ENCODE measurements around the gene SUN5. TPM values are rescaled to one million over a fixed set of nuclear protein-coding genes. Genes with fewer than 3 reads are reported as not detected.

Gene SUN5
- total RNA-seq, 1 experiment from 2014 or later: not detected

DNA sequence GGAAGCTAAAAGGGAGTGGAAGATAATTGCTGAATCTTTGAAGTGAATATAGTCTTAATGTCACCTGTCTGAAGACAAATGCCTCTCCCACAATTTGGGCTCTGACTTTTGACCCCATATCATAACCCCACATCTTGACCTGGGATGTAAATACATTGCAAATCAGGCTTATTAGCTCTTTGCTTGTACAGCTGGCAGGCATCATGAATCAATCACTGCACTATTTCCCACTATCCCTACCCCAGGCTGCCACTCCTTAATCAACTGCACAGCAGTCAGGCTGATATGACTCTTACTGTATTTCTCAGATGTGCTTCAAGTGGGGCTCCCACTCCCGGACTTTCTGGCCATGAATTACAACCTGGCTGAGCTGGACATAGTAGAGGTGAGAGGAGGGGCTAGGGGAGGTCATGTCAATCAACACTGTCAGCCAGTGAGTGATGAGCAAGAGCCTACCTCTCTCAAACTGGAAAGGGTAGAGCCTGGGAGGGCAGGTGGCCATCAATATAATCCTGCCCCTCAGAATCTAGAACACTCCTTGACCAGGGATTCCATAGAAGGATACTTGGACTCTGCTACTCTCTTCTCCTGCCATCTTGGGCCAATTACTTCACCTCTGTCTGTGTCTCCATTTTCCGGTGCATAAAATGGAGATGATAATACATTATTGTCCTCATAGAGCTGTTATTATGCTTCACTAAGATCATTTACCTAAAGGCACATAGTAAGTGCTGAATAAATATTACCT lies 38.9 kb upstream of the SUN5 start:
- Mint-ChIP-seq H3K36me3 (ENCODE audit: insufficient read depth in 1 of 3, low read depth in 3 of 3) (peaks cover 0 to 9% (median 9%) of the 10 kb centered on the region in 3 experiments; a peak in 4 of 7 replicates), H3K27ac (no peak overlapping the region), H3K9me3 (peaks cover 14 to 17% of the 10 kb centered on the region in 2 experiments), H3K27me3 (ENCODE audit: low read depth) (peaks cover 24% of the 10 kb centered on the region), H3K4me3 (no peak overlapping the region), H3K4me1 (no peaks in the 10 kb centered on the region; a peak in 1 of 4 replicates)
- no peaks in the 10 kb centered on the region for H3K4me1 ChIP-seq (ENCODE audit: insufficient read depth, low read length)
- no peak overlapping the region for H4K8ac ChIP-seq (replicated peaks; ENCODE audit: insufficient read length, low read depth, low read length)
- H3K4ac ChIP-seq (ENCODE audit: low read depth, low read length): no peak overlapping the region
- no peak overlapping the region for H2BK120ac ChIP-seq (ENCODE audit: low read depth, low read length, poor library complexity, severe bottlenecking)
- peaks cover 5% of the 10 kb centered on the region for H3K9me3 ChIP-seq (ENCODE audit: control insufficient read depth, low read depth, low read length)
- H4K91ac ChIP-seq (ENCODE audit: insufficient read length, low read depth, low read length): no peak overlapping the region
- no peaks in the 10 kb centered on the region for H4K20me1 ChIP-seq (ENCODE audit: control insufficient read depth, insufficient read depth, insufficient read length)
- no peaks in the 10 kb centered on the region for H3K79me2 ChIP-seq (ENCODE audit: insufficient read depth, low read length)
- H3T11ph ChIP-seq (ENCODE audit: low read length): no peak overlapping the region
- no peak overlapping the region for H2BK20ac ChIP-seq (ENCODE audit: low read depth, low read length, poor library complexity, severe bottlenecking)
- H3K79me1 ChIP-seq (ENCODE audit: insufficient read depth, low read depth, low read length, poor library complexity, severe bottlenecking): no peaks in the 10 kb centered on the region
- H3K9ac ChIP-seq (ENCODE audit: extremely low read depth, insufficient read length, low read length): no peak overlapping the region
- no peak overlapping the region for H2BK5ac ChIP-seq (ENCODE audit: insufficient read length, low read length)
- TF ChIP-seq, protein P1, sequence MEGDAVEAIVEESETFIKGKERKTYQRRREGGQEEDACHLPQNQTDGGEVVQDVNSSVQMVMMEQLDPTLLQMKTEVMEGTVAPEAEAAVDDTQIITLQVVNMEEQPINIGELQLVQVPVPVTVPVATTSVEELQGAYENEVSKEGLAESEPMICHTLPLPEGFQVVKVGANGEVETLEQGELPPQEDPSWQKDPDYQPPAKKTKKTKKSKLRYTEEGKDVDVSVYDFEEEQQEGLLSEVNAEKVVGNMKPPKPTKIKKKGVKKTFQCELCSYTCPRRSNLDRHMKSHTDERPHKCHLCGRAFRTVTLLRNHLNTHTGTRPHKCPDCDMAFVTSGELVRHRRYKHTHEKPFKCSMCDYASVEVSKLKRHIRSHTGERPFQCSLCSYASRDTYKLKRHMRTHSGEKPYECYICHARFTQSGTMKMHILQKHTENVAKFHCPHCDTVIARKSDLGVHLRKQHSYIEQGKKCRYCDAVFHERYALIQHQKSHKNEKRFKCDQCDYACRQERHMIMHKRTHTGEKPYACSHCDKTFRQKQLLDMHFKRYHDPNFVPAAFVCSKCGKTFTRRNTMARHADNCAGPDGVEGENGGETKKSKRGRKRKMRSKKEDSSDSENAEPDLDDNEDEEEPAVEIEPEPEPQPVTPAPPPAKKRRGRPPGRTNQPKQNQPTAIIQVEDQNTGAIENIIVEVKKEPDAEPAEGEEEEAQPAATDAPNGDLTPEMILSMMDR (conservative IDR thresholded peaks at IDR 0.05): no peak
- H3K18ac ChIP-seq (ENCODE audit: insufficient read length, low read depth, low read length): no peak overlapping the region
- H3K4me2 ChIP-seq (ENCODE audit: insufficient read depth, insufficient read length, low read length): no peak overlapping the region
- H4K5ac ChIP-seq (ENCODE audit: insufficient read length, low read depth, low read length): no peak overlapping the region
- no peak overlapping the region for H2AFZ ChIP-seq (ENCODE audit: low read length)
- no peak overlapping the region for H3K27ac ChIP-seq (ENCODE audit: insufficient read length, low read depth, low read length)
- no peak overlapping the region for H3K23ac ChIP-seq (ENCODE audit: insufficient read length, low read depth, low read length)
- DNase-seq: no peak
- no peak overlapping the region for H3K56ac ChIP-seq (ENCODE audit: insufficient read length, low read depth, low read length)
- no peak overlapping the region for H3K14ac ChIP-seq (ENCODE audit: insufficient read depth, low read length)
- no peak overlapping the region for H2BK15ac ChIP-seq (ENCODE audit: low read depth, low read length)
- no peaks in the 10 kb centered on the region for H3K27me3 ChIP-seq (ENCODE audit: insufficient read depth, low read length)
- H2AK5ac ChIP-seq (ENCODE audit: insufficient read length, low read length): no peak overlapping the region
- no peaks in the 10 kb centered on the region for H3K23me2 ChIP-seq (ENCODE audit: insufficient read length, low read depth, low read length, poor library complexity, severe bottlenecking)
- no peak overlapping the region for H2BK12ac ChIP-seq (ENCODE audit: insufficient read length, low read depth, low read length)
- no CpG with 5 or more reads among the region's 2 CpGs for WGBS (ENCODE audit: extremely low coverage, insufficient read length, low lambda C conversion rate)
